ENCODE data around the gene B4GALNT1.

The B4GALNT1 gene

GRCh38 chr12:57577981-57578758 is 54.8 kb downstream of the B4GALNT1 start:
- no peak for DNase-seq (ENCODE audit: low spot score)

DNA sequence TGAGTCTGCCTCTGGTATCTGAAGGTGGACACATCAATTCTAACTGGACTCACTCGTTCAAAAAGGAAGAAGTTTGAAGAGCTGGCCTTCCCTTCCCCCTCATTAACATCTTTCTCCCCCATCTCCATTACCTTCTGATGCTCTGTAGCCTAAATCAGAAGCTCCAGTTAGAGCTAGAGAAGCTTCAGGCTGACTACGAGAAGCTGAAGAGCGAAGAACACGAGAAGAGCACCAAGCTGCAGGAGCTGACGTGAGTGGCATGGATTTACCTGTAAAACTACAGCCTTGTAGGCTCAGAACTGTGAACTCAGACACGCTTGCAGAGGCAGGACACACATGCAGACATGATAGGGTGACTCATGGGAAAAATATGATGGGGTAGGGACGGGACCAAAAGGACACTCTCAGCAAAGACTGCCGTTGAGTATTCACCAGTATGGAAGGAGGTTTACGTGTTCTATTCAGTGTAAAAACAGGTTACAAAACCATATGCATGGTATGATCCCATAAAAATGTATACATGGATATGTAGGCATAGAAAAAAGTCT is 56.3 kb downstream of the B4GALNT1 start:
- DNase-seq (ENCODE audit: low spot score): no peak
- Histone ChIP-seq H3K27ac (no peak overlapping the region), H3K4me3 (no peak overlapping the region)
- TF ChIP-seq CTCF (IDR thresholded peaks at IDR 0.05): no peak

More at GRCh38 chr12:57577981-57578758, 54.8 kb downstream of the B4GALNT1 start:
- Histone ChIP-seq H3K27ac (no peak overlapping the region), H3K4me3 (no peak overlapping the region)
- no peak for TF ChIP-seq CTCF (IDR thresholded peaks at IDR 0.05)

Data from coronary artery (tissue), 2 donors.